Astrocyte (in vitro differentiated cells and primary cell): Measurements from ENCODE around the gene ABTB2. TPM values are rescaled to one million over a fixed set of nuclear protein-coding genes. Genes with fewer than 3 reads are reported as not detected.

Experiments
- DNase-seq: peaks from one replicate; pipeline ENCODE4 v3.0.0-alpha.2; 2010; ENCODE audit warnings: low read depth
- FAIRE-seq: peaks from 2 replicates; lab custom pipeline; 2011; peaks lifted over from hg19 to GRCh38; lab: Jason Lieb, UNC
- H2AFZ ChIP-seq: 2 replicates; pipeline ENCODE4 v1.6.0; 2012; ENCODE audit warnings: low read depth, low read length, inconsistent platforms
- H3K27ac ChIP-seq: 2 replicates; pipeline ENCODE4 v1.5.1; 2011; ENCODE audit warnings: low read depth, low read length, inconsistent platforms
- H3K27me3 ChIP-seq: 2 replicates; pipeline ENCODE4 v1.6.0; 2011; ENCODE audit warnings: low read length, inconsistent platforms; ENCODE audit not compliant: insufficient read depth
- H3K36me3 ChIP-seq: 2 replicates; pipeline ENCODE4 v1.5.1; 2011; ENCODE audit warnings: low read length, inconsistent platforms; ENCODE audit not compliant: insufficient read depth
- H3K4me1 ChIP-seq: 2 replicates; pipeline ENCODE4 v1.5.1; 2011; ENCODE audit warnings: low read length, inconsistent platforms; ENCODE audit not compliant: insufficient read depth
- H3K4me2 ChIP-seq: 2 replicates; pipeline ENCODE4 v1.6.0; 2012; ENCODE audit warnings: low read length, inconsistent platforms
- H3K4me3 ChIP-seq: 2 replicates; pipeline ENCODE4 v1.5.1; 2011; ENCODE audit warnings: low read depth, mild to moderate bottlenecking, low read length, inconsistent platforms; ENCODE audit not compliant: insufficient read depth
- H3K79me2 ChIP-seq: 2 replicates; pipeline ENCODE4 v1.6.0; 2012; ENCODE audit warnings: mild to moderate bottlenecking, low read length, inconsistent platforms; ENCODE audit not compliant: insufficient read depth
- H3K9ac ChIP-seq: 2 replicates; pipeline ENCODE4 v1.6.0; 2012; ENCODE audit warnings: mild to moderate bottlenecking, low read length, inconsistent platforms
- H3K9me3 ChIP-seq: 2 replicates; pipeline ENCODE4 v1.5.1; 2012; ENCODE audit warnings: low read depth, mild to moderate bottlenecking, low read length, inconsistent platforms; ENCODE audit not compliant: insufficient read depth
- H4K20me1 ChIP-seq: 2 replicates; pipeline ENCODE4 v1.6.0; 2012; ENCODE audit warnings: low read length, inconsistent platforms; ENCODE audit not compliant: insufficient read depth
- H3K27ac Mint-ChIP-seq: one replicate; pipeline ENCODE4 v1.8.0; 2021; ENCODE audit warnings: mild to moderate bottlenecking, mixed read lengths; ENCODE audit not compliant: unreplicated experiment
- H3K27me3 Mint-ChIP-seq: one replicate; pipeline ENCODE4 v1.8.0; 2021; ENCODE audit warnings: low read depth, mixed read lengths; ENCODE audit not compliant: unreplicated experiment
- H3K36me3 Mint-ChIP-seq: one replicate; pipeline ENCODE4 v1.8.0; 2021; ENCODE audit warnings: low read depth, mixed read lengths; ENCODE audit not compliant: unreplicated experiment
- H3K4me1 Mint-ChIP-seq: one replicate; pipeline ENCODE4 v1.8.0; 2021; ENCODE audit warnings: low read depth, mixed read lengths; ENCODE audit not compliant: unreplicated experiment
- H3K4me3 Mint-ChIP-seq: one replicate; pipeline ENCODE4 v1.8.0; 2021; ENCODE audit warnings: mild to moderate bottlenecking, moderate library complexity, mixed read lengths; ENCODE audit not compliant: unreplicated experiment
- H3K9me3 Mint-ChIP-seq: one replicate; pipeline ENCODE4 v1.8.0; 2021; ENCODE audit warnings: mild to moderate bottlenecking, mixed read lengths; ENCODE audit not compliant: unreplicated experiment
- CTCF ChIP-seq: IDR thresholded peaks from 2 replicates; pipeline ENCODE4 v1.5.1; 2011; ENCODE audit warnings: low read depth, mild to moderate bottlenecking, inconsistent platforms, low read length, moderate library complexity; ENCODE audit not compliant: insufficient read depth
- EZH2 ChIP-seq: IDR thresholded peaks from 2 replicates; pipeline ENCODE4 v1.6.1; 2012; ENCODE audit warnings: mild to moderate bottlenecking, low read length, inconsistent platforms; ENCODE audit not compliant: insufficient read depth
- total RNA-seq: library from RNA; stranded (reverse); gene quantifications from 2 replicates; pipeline ENCODE4 v1.2.1, GENCODE V29; 2021

Gene ABTB2
- total RNA-seq, 1 donor from 2014 or later, result 14.1 TPM

DNA sequence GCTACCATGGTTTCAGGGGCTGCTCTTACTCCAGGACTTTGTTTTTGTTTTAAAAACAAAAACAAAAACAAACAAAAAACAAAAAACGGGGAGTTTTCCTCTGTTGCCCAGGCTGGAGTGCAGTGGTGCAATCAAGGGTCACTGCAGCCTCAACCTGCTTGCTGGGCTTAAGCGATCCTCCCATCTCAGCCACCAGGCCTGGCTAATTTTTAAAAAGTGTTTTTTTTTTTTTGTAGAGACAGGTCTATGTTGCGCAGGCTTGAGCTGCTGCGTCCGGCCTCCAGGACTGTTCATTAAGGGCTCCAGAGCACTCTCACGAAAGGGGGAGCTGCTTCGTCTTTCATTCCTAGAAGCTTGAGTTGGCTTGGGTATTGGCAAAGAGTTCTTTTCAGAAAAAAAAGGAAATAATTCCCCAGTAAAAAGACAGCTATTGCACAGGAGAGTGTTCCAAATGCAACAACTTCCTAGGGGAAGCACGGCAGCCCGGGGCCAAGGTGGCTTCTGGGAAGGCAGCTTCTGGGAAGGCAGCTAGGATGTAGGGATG lies 173.9 kb downstream of the ABTB2 start:
- Histone ChIP-seq H3K4me2 (no peak overlapping the region), H4K20me1 (peaks cover 12% of the 10 kb centered on the region), H3K79me2 (no peaks in the 10 kb centered on the region), H3K36me3 (no peaks in the 10 kb centered on the region), H3K4me3 (no peak overlapping the region), H3K27me3 (peaks cover 3% of the 10 kb centered on the region), H3K27ac (no peak overlapping the region), H3K4me1 (peaks cover 9% of the 10 kb centered on the region), H2AFZ (no peak overlapping the region), H3K9me3 (no peaks in the 10 kb centered on the region), H3K9ac (no peak overlapping the region)
- H3K27me3 Mint-ChIP-seq, result no peaks in the 10 kb centered on the region
- TF ChIP-seq EZH2 (no peak), CTCF (no peak)
- no peak overlapping the region for H3K27ac Mint-ChIP-seq
- no peak for FAIRE-seq
- H3K4me3 Mint-ChIP-seq, result no peak overlapping the region
- H3K9me3 Mint-ChIP-seq, result no peaks in the 10 kb centered on the region
- peaks cover 20% of the 10 kb centered on the region for H3K4me1 Mint-ChIP-seq
- H3K36me3 Mint-ChIP-seq, result no peaks in the 10 kb centered on the region
- no peak for DNase-seq

GRCh38 chr11:34182921-34183685 lies 174.7 kb downstream of the ABTB2 start:
- Histone ChIP-seq H3K9ac (no peak overlapping the region), H3K27me3 (no peaks in the 10 kb centered on the region), H3K4me1 (peaks cover 9% of the 10 kb centered on the region), H3K79me2 (no peaks in the 10 kb centered on the region), H2AFZ (no peak overlapping the region), H3K4me2 (no peak overlapping the region), H3K36me3 (no peaks in the 10 kb centered on the region), H3K9me3 (no peaks in the 10 kb centered on the region), H3K4me3 (no peak overlapping the region), H3K27ac (no peak overlapping the region), H4K20me1 (peaks cover 12% of the 10 kb centered on the region)
- no peak for TF ChIP-seq EZH2
- no peak for TF ChIP-seq CTCF
- H3K9me3 Mint-ChIP-seq, result no peaks in the 10 kb centered on the region
- H3K27ac Mint-ChIP-seq, result no peak overlapping the region
- no peak for DNase-seq
- no peak overlapping the region for H3K4me3 Mint-ChIP-seq
- H3K27me3 Mint-ChIP-seq, result no peaks in the 10 kb centered on the region
- peaks cover 2% of the 10 kb centered on the region for H3K36me3 Mint-ChIP-seq
- no peak for FAIRE-seq
- H3K4me1 Mint-ChIP-seq, result peaks cover 14% of the 10 kb centered on the region

GRCh38 chr11:34182425-34182824 lies 175.4 kb downstream of the ABTB2 start:
- no peak overlapping the region for H3K4me3 Mint-ChIP-seq
- no peak overlapping the region for H3K9ac ChIP-seq

More at GRCh38 chr11:34182425-34182824, 175.4 kb downstream of the ABTB2 start:
- no peaks in the 10 kb centered on the region for H3K79me2 ChIP-seq
- H3K4me3 ChIP-seq, result no peak overlapping the region
- H3K9me3 Mint-ChIP-seq, result no peaks in the 10 kb centered on the region
- peaks cover 15% of the 10 kb centered on the region for H3K4me1 Mint-ChIP-seq
- H2AFZ ChIP-seq, result no peak overlapping the region
- no peak overlapping the region for H3K27ac Mint-ChIP-seq
- H3K27me3 ChIP-seq, result no peaks in the 10 kb centered on the region
- FAIRE-seq (no peak), DNase-seq (no peak)
- H3K9me3 ChIP-seq, result no peaks in the 10 kb centered on the region
- no peak for TF ChIP-seq EZH2
- no peak for TF ChIP-seq CTCF
- H3K4me2 ChIP-seq, result no peak overlapping the region
- no peaks in the 10 kb centered on the region for H3K27me3 Mint-ChIP-seq
- peaks cover 9% of the 10 kb centered on the region for H3K4me1 ChIP-seq
- H3K36me3 ChIP-seq, result no peaks in the 10 kb centered on the region
- no peak overlapping the region for H3K27ac ChIP-seq
- H4K20me1 ChIP-seq, result peaks cover 12% of the 10 kb centered on the region
- peaks cover 2% of the 10 kb centered on the region for H3K36me3 Mint-ChIP-seq
